MCF 10A (cell line): ENCODE measurements around the gene KLHL41. TPM values are rescaled to one million over a fixed set of nuclear protein-coding genes. Genes with fewer than 3 reads are reported as not detected.
"Not testable (repeated sequence)": the region's sequence is repeated elsewhere in the genome, so short reads cannot be mapped to it uniquely, and the experiment has no call there.

ENCODE experiments used
- BruUV-seq: library from RNA; stranded (reverse); fragments of 400-500 nt; replicated peaks from 2 replicates; lab custom pipeline; 2021; lab: Mats Ljungman, UMichigan
- CTCF ChIA-PET: fragments of 300-600 bp; sonication (Branson Sonifier 250); formaldehyde crosslinking; extraction: SDS; loops from one replicate; lab custom pipeline; 2021; ENCODE audit warnings: antibody characterized with exemption, inconsistent platforms; lab: Yijun Ruan, JAX
- POLR2A ChIA-PET: fragments of 300-600, 350-650 bp; sonication (Branson Sonifier 250); formaldehyde crosslinking; extraction: SDS; loops from one replicate; lab custom pipeline; 2020; ENCODE audit warnings: antibody characterized with exemption, inconsistent platforms; lab: Yijun Ruan, JAX
- DNase-seq: peaks from one replicate; pipeline ENCODE4 v3.0.0-alpha.2; 2018; ENCODE audit not compliant: unreplicated experiment
- H3K27ac Mint-ChIP-seq: one replicate; pipeline ENCODE4 v1.8.0; 2022; ENCODE audit warnings: mild to moderate bottlenecking, low read depth, mixed read lengths; ENCODE audit not compliant: unreplicated experiment
- H3K27me3 Mint-ChIP-seq: one replicate; pipeline ENCODE4 v1.8.0; 2022; ENCODE audit warnings: mixed read lengths; ENCODE audit not compliant: insufficient read depth, unreplicated experiment
- H3K36me3 Mint-ChIP-seq: one replicate; pipeline ENCODE4 v1.8.0; 2022; ENCODE audit warnings: mild to moderate bottlenecking, moderate library complexity, mixed read lengths; ENCODE audit not compliant: insufficient read depth, unreplicated experiment
- H3K4me1 Mint-ChIP-seq: one replicate; pipeline ENCODE4 v1.8.0; 2022; ENCODE audit warnings: mixed read lengths; ENCODE audit not compliant: insufficient read depth, unreplicated experiment
- H3K4me3 Mint-ChIP-seq: one replicate; pipeline ENCODE4 v1.8.0; 2022; ENCODE audit warnings: mild to moderate bottlenecking, moderate library complexity, mixed read lengths; ENCODE audit not compliant: unreplicated experiment
- H3K9me3 Mint-ChIP-seq: one replicate; pipeline ENCODE4 v1.8.0; 2022; ENCODE audit warnings: mixed read lengths; ENCODE audit not compliant: unreplicated experiment
- intact Hi-C: fragments of 100-400 bp; cut with micrococcal nuclease; formaldehyde crosslinking; loops from 2 replicates; pipeline ENCODE4 v1.14.1; 2022
- total RNA-seq: library from RNA; stranded (reverse); gene quantifications from 2 replicates; pipeline ENCODE4 v1.2.3, GENCODE V29; 2022
- TF ChIP-seq, protein P1 (sequence below): fragments of 200-600 bp; IDR thresholded peaks from one replicate; pipeline ENCODE4 v1.8.0; 2022; ENCODE audit warnings: antibody characterized with exemption, mild to moderate bottlenecking; ENCODE audit not compliant: unreplicated experiment

Gene KLHL41
- total RNA-seq, 1 experiment from 2014 or later: 0.35 TPM

- CTCF ChIA-PET: interaction anchor here (0.6 to 2.4 kb wide), 16 partner anchors 9 to 466 kb away, joined by 3 to 6 read pairs (median 3); no protein-coding TSS in a partner anchor
- Mint-ChIP-seq H3K4me1 (no peaks in the 10 kb centered on the region), H3K9me3 (no peaks in the 10 kb centered on the region), H3K36me3 (peaks cover 52% of the 10 kb centered on the region), H3K4me3 (no peak overlapping the region), H3K27ac (no peak overlapping the region), H3K27me3 (no peaks in the 10 kb centered on the region)
- POLR2A ChIA-PET: no interaction called here
- TF ChIP-seq, protein P1, sequence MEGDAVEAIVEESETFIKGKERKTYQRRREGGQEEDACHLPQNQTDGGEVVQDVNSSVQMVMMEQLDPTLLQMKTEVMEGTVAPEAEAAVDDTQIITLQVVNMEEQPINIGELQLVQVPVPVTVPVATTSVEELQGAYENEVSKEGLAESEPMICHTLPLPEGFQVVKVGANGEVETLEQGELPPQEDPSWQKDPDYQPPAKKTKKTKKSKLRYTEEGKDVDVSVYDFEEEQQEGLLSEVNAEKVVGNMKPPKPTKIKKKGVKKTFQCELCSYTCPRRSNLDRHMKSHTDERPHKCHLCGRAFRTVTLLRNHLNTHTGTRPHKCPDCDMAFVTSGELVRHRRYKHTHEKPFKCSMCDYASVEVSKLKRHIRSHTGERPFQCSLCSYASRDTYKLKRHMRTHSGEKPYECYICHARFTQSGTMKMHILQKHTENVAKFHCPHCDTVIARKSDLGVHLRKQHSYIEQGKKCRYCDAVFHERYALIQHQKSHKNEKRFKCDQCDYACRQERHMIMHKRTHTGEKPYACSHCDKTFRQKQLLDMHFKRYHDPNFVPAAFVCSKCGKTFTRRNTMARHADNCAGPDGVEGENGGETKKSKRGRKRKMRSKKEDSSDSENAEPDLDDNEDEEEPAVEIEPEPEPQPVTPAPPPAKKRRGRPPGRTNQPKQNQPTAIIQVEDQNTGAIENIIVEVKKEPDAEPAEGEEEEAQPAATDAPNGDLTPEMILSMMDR: peak; percentile 72
- intact Hi-C loops: loop anchor here (1.0 to 5.0 kb wide), 2 partner anchors 349 to 399 kb away; no protein-coding TSS in a partner anchor
- BruUV-seq: no TSS peak
- DNase-seq: peak; percentile 70
These were observed 18.8 kb downstream of the KLHL41 start for GRCh38 chr2:169528271-169528701.

GRCh38 chr2:169539460-169539859 is 30.0 kb downstream of the KLHL41 start:
- H3K27ac Mint-ChIP-seq, H3K4me3 Mint-ChIP-seq, DNase-seq, H3K4me1 Mint-ChIP-seq, BruUV-seq, H3K9me3 Mint-ChIP-seq, H3K27me3 Mint-ChIP-seq, intact Hi-C loops: not testable (repeated sequence)
- CTCF ChIA-PET: interaction anchor here (0.8 to 1.4 kb wide), 2 partner anchors 88 to 517 kb away, joined by 3 read pairs; no protein-coding TSS in a partner anchor
- H3K36me3 Mint-ChIP-seq: peaks cover 41% of the 10 kb centered on the region
- POLR2A ChIA-PET: interaction anchor here (0.6 kb wide), 1 partner anchor 1205 kb away, joined by 4 read pairs; no protein-coding TSS in a partner anchor

GRCh38 chr2:169540146-169540545 is 30.6 kb downstream of the KLHL41 start:
- POLR2A ChIA-PET: no interaction called here
- no peak overlapping the region for H3K27ac Mint-ChIP-seq
- no peaks in the 10 kb centered on the region for H3K27me3 Mint-ChIP-seq
- H3K4me1 Mint-ChIP-seq: no peaks in the 10 kb centered on the region
- no peak for DNase-seq
- intact Hi-C loops: no loop called here
- TF ChIP-seq, protein P1: no peak
- peaks cover 37% of the 10 kb centered on the region for H3K36me3 Mint-ChIP-seq
- H3K9me3 Mint-ChIP-seq: no peaks in the 10 kb centered on the region
- BruUV-seq: no TSS peak
- H3K4me3 Mint-ChIP-seq: no peak overlapping the region
- CTCF ChIA-PET: interaction anchor here (0.8 to 1.4 kb wide), 2 partner anchors 89 to 518 kb away, joined by 3 read pairs; no protein-coding TSS in a partner anchor

GRCh38 chr2:169542433-169542832 is 32.9 kb downstream of the KLHL41 start:
- CTCF ChIA-PET: no interaction called here
- intact Hi-C loops: no loop called here
- TF ChIP-seq, protein P1: no peak
- DNase-seq: no peak
- Mint-ChIP-seq H3K36me3 (peaks cover 37% of the 10 kb centered on the region), H3K27ac (no peak overlapping the region), H3K4me3 (no peak overlapping the region), H3K9me3 (no peaks in the 10 kb centered on the region), H3K27me3 (no peaks in the 10 kb centered on the region), H3K4me1 (no peaks in the 10 kb centered on the region)
- BruUV-seq: no TSS peak
- POLR2A ChIA-PET: no interaction called here
